Measurements from ENCODE around the gene STAU1. TPM values are rescaled to one million over a fixed set of nuclear protein-coding genes. Genes with fewer than 3 reads are reported as not detected.
"Not testable (repeated sequence)": the region's sequence is repeated elsewhere in the genome, so short reads cannot be mapped to it uniquely, and the experiment has no call there.

STAU1 gene
- 57.5 TPM for total RNA-seq

DNA sequence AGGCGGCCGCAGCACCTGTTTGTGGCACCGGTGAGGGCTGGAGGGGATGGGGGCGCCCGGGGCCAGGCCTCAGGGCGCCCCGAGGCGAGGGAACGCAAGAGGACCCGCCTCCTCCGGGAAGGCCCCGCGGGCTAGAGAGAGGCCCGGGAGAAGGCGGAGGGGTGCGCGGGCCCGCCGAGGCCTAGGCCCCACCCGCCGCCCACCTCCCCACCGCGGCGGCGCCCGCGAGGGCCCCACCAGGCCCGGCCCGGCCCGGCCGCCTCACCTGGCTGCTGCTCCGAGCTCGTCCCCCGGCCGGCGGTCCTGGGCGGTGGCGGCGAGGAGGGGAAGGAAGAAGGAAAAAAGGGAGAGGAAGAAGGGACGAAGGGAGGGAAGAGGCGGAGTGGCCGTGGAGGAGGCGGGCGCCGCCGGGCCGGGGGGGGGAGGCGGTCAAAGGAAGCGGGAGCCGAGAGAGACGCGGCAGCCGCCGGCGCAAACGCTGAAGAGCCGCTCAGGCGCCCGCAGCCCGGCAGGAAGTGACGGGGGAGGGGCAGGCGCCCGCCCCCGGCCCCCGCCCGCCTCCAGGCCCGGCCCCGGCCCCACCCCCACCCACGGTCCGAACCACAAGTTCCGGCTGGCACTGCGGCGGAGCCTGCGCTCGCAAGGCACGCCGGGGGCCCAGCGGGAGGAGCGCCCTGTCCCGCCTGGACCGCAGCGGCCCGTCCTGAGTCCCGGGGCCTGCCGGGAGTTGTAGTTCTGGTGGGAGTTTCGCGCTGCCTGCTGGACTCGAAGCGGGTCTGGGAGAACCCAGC, at the start of gene STAU1:
Gene STAU1 (minus strand): TSS at position 484 of the 791 bp plus-strand sequence. CDS start 22,133 bp downstream, outside the sequence.
- DNase-seq (ENCODE audit: low spot score), result peak; percentile 97
- ATAC-seq, result peak; percentile 93

- DNase-seq (ENCODE audit: low spot score) (no peak), ATAC-seq (no peak)
Observed at GRCh38 chr20:49237531-49237930, 49.4 kb upstream of the STAU1 start.

DNA sequence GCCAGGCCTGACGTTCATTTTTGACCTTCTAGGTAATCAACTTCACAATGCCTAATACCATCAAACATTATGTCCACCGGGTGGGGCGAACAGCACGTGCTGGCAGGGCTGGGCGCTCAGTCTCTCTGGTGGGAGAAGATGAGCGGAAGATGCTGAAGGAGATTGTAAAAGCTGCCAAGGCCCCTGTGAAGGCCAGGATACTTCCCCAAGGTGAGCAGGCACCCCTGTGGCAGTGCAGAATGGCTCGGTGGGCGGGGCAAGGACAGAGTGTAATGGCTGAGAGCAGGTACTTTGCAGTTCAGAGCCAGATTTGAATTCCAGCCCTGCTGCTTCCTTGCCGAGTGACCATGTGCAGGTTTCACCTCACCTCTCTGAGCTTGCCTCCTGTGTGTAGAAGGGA, 48.2 kb upstream of the STAU1 start:
- DNase-seq (ENCODE audit: low spot score) (no peak), ATAC-seq (no peak)

- DNase-seq (ENCODE audit: low spot score) (no peak), ATAC-seq (no peak)
Observed at GRCh38 chr20:49234831-49235230, 46.7 kb upstream of the STAU1 start.

DNA sequence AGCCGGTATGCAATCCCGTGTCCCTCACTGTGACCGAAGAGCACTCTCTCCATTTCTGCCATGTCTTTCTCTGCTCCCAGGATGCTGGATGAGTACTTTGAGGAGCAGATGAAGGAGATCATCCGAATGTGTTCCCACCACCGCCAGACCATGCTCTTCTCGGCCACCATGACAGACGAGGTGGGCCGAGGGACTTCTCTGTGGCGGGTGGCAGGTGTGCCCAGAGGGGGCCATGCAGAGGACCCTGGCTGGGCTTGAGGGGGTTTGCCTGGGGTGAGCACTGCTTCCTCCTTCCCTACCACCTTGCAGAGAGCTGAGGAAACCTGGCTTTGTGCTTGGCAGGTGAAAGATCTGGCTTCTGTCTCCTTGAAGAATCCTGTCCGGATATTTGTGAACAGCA, 45.1 kb upstream of the STAU1 start:
- DNase-seq (ENCODE audit: low spot score) (no peak), ATAC-seq (no peak)

DNA sequence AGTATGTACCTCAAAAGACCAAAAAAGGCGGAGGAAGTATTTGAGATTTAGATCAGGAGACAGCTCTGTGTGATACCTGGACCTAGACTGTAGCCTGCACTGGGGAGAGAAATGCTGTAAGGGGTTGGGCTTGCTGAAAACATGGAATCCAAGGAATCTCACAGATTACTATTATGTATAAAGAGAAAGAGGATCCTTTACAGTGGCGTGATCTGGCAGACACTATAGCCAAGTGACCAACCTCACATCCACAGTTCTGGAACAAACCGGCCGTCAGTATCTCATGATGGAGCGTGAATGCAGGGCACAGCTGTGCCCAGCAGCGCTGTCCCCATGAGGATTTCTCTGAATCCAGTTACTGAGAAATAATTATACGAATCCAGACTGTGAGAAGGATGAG, 43.3 kb upstream of the STAU1 start:
- no peak for ATAC-seq
- DNase-seq (ENCODE audit: low spot score), result no peak

DNA sequence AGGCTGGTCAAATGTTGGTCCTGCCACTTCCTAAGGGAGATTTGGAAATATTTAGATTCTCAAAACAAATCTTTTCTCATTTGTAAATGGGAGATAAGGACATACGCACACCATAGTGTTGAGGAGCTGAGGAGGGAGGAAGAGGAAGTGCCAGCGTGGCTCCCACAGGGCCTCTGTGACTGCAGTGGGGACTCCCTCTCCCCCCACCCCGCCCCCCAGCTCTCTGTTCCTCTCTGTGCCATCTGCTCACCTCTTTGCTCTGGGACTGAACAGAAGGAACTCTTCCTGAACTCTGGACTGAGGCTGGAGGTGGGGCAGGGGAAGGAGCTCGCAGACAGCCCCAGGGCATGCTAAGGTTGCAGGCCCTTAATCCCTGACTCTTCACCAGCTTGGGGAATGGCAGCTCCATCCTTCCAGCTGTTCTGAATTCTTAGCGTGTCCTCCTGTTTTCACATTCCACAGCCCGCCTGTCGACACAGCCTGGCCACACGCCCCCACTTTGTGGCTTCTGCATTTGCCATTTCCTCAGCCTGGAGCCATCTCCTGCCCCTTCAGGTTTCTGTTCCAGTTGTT, 42.5 kb upstream of the STAU1 start:
- DNase-seq (ENCODE audit: low spot score) (no peak), ATAC-seq (peak; percentile 41)

DNA sequence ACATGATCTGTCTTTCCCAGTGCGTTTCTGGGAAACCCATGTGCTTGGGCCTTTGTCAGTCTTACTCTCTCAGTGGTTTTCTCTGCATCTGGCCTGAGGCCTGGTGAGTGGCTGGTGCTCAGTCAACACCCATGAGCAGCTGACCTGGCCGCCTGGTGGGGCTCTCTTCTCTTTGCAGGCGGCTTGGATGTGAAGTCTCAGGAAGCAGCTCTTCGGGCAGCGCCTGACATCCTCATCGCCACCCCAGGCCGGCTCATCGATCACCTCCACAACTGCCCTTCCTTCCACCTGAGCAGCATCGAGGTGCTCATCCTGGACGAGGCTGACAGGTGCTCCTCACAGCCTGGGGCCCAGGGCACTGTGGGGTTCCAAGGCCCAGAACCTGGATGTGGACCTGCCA, 41.9 kb upstream of the STAU1 start:
- no peak for DNase-seq (ENCODE audit: low spot score)
- no peak for ATAC-seq

- no peak for ATAC-seq
- no peak for DNase-seq (ENCODE audit: low spot score)
Observed at GRCh38 chr20:49229381-49229780, 41.2 kb upstream of the STAU1 start.

- DNase-seq (ENCODE audit: low spot score), result no peak
- no peak for ATAC-seq
Observed at GRCh38 chr20:49228676-49229075, 40.5 kb upstream of the STAU1 start.

DNA sequence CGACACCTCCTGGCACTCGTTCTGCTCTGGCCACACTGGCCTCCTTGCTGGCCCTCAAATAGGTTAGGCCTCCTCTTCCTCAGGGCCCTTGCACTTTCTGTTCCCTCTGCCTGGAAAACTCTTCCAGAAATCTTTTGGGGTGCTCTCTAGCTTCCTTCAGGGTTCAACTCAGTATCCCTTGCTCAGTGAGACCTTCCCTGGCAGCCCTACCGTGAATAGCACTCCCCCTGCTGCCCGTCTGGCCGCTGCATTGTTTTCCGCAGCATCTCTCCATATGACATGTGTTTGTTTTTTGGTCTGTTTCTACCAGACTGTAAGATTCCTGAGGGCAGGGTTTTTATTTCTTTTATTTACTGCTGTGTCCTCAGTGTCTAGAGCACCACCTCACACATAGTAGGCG, 37.8 kb upstream of the STAU1 start:
- no peak for DNase-seq (ENCODE audit: low spot score)
- ATAC-seq, result no peak

DNA sequence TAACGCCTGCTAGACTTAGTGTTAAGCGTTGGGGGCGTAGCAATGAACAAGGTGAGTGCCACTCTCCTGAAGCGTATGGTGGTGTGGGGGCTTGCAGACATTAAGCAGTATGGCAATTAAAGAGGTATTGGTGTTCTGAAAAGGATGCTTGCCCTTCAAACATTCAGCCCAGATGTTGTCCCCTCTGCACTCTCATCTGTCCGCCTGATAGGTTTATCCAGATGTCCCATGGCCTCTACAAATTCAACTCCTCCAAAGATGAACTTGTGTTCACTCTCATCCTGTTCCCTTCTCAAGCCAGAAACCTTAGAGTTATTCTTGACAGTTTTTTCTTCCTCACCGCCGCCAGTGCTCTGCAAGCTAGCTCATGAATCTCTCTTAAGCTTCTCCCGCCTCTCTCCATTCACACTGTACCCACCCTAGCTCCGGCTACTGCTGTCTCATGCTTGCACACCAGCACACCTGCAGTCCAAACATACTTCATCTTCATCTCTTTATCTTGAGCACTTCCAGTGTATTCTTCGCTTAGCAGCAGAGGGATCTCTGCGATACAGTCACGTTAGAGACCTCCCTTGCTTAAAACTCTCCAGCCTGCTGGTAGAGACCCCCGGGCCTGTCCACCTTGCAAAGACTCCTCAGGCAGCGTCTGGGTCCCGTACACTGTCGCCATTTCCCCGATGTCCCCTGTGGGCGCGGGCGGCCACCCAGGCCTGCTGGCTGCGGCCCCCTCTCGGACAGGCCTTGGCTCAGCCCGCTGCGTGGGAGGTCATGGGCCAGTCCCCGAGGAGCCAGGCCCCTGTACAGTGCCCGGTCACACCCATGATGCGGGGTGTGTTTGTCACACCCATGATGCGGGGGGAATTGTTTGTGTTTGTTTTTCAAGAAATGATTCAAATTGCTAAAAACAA, 32.0 kb upstream of the STAU1 start:
- ATAC-seq (no peak), DNase-seq (ENCODE audit: low spot score) (no peak)

DNA sequence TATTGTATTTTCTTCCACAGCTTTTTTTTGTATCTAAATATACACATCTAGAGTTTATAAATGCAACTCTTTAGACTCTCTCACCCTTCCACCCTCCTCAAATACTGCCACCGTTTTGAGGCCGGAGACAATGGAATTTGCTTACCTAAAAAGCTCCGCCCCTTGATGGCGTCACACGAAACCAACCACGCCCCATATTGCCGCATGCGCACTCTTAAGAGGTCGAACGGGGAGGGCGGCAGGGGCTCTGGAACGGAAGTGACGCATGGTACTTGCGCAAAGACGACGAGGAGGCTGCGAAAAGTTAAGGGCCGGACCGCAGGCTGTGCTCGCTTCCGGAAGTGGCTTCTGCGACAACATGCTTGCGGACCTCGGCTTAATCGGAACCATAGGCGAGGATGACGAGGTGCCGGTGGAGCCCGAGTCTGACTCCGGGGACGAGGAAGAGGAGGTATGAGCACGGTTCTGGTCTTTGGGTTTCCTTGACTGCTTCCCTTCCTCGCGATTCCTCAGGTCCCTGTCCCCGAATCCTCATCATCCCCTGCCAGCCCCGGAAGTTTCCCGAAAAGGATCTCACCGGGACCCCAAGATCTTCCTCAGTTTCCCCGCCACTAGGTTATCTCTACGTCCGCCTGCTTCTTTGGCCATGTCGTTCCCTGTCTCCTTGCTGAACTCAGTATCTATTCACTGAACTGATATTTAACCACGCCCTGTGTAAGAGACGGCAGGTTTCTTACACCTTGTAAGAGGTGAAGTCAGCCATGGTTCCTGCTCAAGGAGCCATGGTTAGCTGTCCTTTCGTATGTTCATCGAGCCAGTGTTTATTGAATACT, 31.2 kb upstream of the STAU1 start, which contains the start of gene DDX27:
Gene DDX27 (plus strand): TSS at position 326 of the 833 bp plus-strand sequence. CDS start 33 bp downstream, at position 359.
- peak; percentile 91 for ATAC-seq
- DNase-seq (ENCODE audit: low spot score), result peak; percentile 99

DNA sequence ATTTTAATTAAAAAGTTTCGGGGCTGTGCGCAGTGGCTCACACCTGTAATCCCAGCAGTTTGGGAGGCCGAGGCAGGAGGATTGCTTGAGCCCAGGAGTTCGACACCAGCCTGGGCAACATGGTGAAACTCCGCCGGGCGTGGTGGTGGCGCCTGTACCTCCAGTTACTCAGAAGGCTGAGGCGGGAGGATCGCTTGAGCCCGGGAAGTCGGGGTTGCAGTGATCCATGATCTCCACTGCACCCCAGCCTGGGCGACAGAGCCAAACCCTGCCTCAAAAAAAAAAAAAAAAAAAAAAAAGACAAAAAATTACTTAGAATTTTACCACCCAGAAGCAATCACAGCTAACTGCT, 30.6 kb upstream of the STAU1 start:
- peak; percentile 54 for DNase-seq (ENCODE audit: low spot score)
- not testable (repeated sequence) for ATAC-seq

DNA sequence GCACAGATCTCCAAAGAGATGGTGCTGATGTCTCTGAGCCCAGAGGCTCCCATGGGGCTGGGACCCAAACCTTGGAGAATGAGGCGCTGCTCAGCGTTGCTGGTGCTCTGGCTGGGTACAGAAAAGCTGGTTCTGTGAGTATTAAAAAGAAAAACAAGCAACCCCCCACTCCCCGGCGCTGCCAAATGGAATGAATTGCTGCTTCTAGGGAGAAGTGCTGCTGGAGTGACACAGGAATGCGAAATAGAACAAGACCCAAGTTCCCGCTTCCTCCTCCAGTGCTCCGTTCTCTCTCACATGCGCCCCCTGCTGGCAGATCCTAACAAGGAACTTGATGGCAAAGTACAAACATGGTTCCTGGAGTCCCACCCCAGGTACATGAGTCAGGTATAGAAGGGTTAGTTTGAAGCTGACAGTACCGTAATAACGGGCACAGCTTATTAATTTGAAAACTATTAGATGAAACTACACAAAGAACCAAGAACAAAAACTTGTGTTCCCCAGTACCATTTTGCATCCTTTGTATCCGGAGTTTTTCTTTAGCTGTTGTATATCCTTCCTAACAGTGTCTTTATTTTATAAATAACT, 29.0 kb upstream of the STAU1 start:
- peak; percentile 90 for DNase-seq (ENCODE audit: low spot score)
- peak; percentile 84 for ATAC-seq

GRCh38 chr20:49215232-49215631, 27.1 kb upstream of the STAU1 start:
- DNase-seq (ENCODE audit: low spot score), result no peak
- no peak for ATAC-seq

- ATAC-seq, result no peak
- no peak for DNase-seq (ENCODE audit: low spot score)
Observed at GRCh38 chr20:49214571-49214970, 26.4 kb upstream of the STAU1 start.

DNA sequence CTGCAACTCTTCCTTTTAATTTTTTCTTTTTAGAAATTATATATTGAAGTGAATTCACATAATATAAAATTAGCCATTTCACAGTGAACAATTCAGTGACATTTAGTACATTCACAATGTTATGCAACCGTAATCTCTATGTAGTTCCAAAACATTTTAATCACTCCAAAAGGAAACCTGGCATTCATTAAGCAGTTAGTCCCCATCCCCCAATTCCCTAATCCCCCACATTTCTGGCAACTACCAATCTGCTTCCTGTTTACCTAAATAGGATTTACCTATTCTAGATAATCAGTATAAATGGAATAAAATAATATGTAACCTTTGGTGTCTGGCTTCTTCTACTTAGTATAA, 22.6 kb upstream of the STAU1 start:
- ATAC-seq, result peak; percentile 41
- no peak for DNase-seq (ENCODE audit: low spot score)

DNA sequence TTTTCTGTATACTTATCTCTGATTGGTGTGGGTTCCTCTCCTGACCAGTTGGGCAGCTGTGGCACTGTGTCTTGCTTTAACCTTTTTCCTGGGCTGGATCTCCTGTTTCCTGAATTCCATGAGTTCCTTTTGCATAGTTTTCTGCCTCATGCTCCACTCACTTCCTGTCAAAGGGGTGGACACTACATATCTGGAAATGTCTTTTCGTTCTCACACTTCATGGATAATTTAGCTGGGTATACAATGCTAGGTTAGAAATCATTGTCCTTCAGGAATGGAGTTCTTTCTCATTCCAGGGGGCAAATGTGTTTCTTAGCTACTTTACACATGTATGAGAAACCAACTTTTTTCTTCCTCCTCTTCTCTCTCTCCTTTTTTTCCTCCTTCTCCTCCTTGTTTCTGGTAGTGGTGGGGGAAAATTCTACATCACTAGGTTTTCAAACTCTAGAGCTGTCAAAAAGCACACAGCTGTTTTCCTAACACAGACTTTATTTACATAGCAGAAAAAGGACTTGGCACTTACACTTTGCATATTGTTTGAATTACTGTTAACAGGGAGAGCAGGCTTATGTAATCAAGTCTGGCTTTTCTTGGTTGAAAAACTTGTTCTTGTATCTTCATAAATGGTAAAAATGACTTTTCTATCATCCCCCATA, 22.1 kb upstream of the STAU1 start:
- DNase-seq (ENCODE audit: low spot score), result no peak
- ATAC-seq, result peak; percentile 75

- DNase-seq (ENCODE audit: low spot score), result no peak
- no peak for ATAC-seq
Observed at GRCh38 chr20:49207076-49207475, 18.9 kb upstream of the STAU1 start.
